Gastrocnemius medialis (tissue), 4 donors: ENCODE measurements around the gene KRT12.

ENCODE experiments used
- POLR2A ChIP-seq, 2 donors: fragments of 450-650 bp; IDR thresholded peaks; one replicate each; pipeline ENCODE4 v1.6.1; 2017; ENCODE audit warnings: antibody characterized with exemption in 2 of 2, mild to moderate bottlenecking in 2 of 2, moderate library complexity in 2 of 2
- TF ChIP-seq, protein P1 (sequence below), 5 experiments: fragments of 450-650 bp in 3 of 5; fragments of 200-600 bp in 2 of 5; sonication (generic) in 2 of 5; IDR thresholded peaks in 4 of 5; conservative IDR thresholded peaks in 1 of 5; 1 replicate in 4 of 5; 2 replicates in 1 of 5; pipeline ENCODE4 v1.5.1; 2016 to 2019; ENCODE audit warnings: antibody characterized with exemption in 5 of 5, mild to moderate bottlenecking in 3 of 5, moderate library complexity in 3 of 5

DNA sequence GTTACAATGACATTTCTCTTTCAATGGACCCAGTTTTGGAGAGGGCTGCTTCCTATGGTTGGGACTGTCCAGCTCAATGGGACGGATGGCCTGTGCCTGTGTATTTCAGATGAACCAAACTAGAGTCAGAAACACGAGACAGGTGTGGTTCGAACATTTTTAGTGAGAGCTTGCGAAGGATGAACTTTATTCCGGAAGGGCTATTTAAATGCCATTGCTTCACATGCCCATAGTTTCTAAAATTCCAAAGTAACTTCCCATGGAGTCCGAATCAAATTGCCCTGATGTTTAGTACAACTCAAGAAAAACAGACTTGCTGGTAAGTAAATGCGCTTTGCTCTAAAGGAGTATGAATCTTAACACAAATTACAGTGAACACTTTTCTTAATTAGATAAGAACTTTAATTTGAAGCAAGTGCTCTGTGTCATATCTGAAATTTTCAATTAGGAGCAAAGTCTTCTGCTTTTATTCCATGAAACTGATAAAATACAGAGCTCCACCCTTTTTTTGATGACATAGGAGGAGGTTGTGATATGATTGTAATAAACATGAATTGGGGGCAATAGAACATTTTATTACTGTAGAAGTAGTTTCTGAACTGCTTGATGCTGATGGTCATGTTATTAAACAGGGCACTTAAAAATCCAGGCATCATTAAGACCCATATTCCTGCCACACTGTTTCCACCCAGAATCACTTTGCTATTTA lies 16.8 kb upstream of the KRT12 start:
- TF ChIP-seq, protein P1, sequence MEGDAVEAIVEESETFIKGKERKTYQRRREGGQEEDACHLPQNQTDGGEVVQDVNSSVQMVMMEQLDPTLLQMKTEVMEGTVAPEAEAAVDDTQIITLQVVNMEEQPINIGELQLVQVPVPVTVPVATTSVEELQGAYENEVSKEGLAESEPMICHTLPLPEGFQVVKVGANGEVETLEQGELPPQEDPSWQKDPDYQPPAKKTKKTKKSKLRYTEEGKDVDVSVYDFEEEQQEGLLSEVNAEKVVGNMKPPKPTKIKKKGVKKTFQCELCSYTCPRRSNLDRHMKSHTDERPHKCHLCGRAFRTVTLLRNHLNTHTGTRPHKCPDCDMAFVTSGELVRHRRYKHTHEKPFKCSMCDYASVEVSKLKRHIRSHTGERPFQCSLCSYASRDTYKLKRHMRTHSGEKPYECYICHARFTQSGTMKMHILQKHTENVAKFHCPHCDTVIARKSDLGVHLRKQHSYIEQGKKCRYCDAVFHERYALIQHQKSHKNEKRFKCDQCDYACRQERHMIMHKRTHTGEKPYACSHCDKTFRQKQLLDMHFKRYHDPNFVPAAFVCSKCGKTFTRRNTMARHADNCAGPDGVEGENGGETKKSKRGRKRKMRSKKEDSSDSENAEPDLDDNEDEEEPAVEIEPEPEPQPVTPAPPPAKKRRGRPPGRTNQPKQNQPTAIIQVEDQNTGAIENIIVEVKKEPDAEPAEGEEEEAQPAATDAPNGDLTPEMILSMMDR (IDR thresholded peaks at IDR 0.05 in 4 of 5, conservative IDR thresholded peaks at IDR 0.05 in 1 of 5): no peak
- TF ChIP-seq POLR2A (IDR thresholded peaks at IDR 0.05): no peak
